Measurements from ENCODE around the gene POGK. TPM values are rescaled to one million over a fixed set of nuclear protein-coding genes. Genes with fewer than 3 reads are reported as not detected.

Gene POGK, protein sequence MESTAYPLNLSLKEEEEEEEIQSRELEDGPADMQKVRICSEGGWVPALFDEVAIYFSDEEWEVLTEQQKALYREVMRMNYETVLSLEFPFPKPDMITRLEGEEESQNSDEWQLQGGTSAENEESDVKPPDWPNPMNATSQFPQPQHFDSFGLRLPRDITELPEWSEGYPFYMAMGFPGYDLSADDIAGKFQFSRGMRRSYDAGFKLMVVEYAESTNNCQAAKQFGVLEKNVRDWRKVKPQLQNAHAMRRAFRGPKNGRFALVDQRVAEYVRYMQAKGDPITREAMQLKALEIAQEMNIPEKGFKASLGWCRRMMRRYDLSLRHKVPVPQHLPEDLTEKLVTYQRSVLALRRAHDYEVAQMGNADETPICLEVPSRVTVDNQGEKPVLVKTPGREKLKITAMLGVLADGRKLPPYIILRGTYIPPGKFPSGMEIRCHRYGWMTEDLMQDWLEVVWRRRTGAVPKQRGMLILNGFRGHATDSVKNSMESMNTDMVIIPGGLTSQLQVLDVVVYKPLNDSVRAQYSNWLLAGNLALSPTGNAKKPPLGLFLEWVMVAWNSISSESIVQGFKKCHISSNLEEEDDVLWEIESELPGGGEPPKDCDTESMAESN
- 22.0 and 23.9 TPM in 2 replicates for total RNA-seq

DNA sequence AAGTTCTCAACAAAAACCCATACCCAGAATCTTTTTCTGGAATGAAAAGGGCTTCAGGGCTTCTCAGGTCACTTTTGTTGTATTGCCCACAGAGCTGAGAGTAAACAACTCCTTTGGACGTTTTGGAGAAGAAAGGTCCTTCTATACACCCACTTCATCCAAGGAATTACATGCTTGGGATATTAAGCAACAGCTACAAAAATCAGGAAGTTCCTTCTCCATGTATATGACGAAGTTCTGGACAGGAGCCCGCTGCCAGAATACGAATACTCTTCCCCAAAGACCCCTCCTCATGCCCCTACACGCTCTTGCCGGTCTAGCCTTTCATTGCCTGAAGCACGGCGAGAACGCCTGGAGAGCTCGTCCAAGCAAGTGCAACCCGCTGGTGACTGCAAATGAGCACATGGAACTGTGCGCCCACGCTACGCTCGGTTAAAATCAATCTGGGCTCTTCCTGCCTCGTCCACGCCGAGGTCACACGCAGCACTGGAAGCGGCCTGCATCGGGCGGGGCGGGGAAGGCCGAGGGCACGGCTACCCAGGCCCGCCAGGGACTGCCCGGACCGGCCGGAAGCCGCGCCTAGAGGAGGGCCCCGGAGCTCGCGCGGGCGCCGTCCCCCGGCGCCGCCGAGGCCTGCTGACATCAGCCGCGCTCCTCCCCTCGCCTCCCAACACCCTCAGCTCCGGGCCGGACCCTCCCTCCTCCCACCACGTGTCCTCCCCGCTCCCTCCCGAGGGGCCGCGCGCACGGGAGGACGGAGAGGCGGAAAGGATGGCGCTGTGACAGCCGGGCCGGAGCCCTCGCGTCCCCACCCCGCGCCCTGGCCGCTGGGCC lies at the start of gene POGK:
TSS of gene POGK (plus strand) at position 710 of the 834 bp plus-strand sequence. CDS start 1,482 bp downstream, outside the sequence.

DNA sequence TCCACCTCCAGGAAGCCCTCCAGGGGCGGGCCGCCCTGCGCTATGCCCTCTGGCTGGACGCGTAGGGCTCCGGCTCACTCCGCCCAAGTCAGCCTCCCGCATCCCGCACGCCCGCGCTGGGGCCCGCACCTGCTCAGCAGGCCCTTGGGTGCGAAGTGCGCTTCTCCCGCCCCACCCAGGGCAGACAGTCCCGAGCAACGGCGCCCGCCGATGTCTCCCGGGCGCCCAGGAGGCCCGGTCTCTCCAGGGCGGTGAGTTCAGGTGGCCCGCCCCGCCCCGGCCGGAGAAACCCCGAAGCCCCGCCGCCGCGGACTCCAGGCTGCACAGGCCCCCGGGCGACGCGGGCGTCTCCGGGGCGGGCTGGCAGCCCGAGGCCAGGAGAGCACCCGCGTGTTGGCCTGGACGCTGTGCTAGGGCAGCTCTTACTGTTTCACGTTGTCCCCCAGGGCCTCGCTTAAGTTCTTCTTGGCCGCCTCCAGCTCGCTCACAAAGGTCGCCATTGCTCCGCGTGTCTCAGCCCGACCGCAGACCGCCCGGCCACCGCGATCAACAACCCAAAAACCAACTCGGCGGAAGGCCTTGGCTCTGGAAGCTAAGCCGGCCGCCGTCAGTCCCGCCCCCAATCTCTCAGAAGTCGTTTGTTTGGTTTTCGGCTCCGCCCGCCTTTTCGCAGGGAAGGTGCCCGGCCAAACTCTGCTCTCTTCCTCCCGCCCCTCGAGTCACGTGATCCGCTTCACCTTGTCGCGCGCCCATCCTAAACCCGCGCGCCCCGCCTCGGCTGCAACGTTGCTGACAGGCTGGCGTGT lies 36.7 kb downstream of the POGK start, which contains the start of gene TADA1:
TSS of gene TADA1 (minus strand) at position 531 of the 806 bp plus-strand sequence. CDS start at position 500, 31 bp downstream.

Other genes starting within 250 kb of the POGK start
- gene TADA1, start 36.8 kb downstream of the POGK start, total RNA-seq = 10.5 and 11.3 TPM in 2 replicates
- gene ILDR2, start 136.1 kb downstream of the POGK start, total RNA-seq = under 0.01 TPM in 1 of 2 replicates, not detected in the other
- not detected in 2 replicates for gene MAEL, start 149.8 kb downstream of the POGK start, total RNA-seq